ENCODE results near the gene HABP2.

The HABP2 gene

GRCh38 chr10:113630929-113631533 is 78.2 kb downstream of the HABP2 start:
- TF ChIP-seq MAX (IDR thresholded peaks at IDR 0.05; ENCODE audit: low read depth, low read length) (no peak), CTCF (IDR thresholded peaks at IDR 0.05; ENCODE audit: low read depth, low read length) (no peak), POLR2A (IDR thresholded peaks at IDR 0.05; ENCODE audit: extremely low read depth, insufficient read length) (no peak), MYC (IDR thresholded peaks at IDR 0.05; ENCODE audit: low read depth, low read length) (no peak)
- H3K4me3 ChIP-seq (ENCODE audit: low read depth, low read length), result no peak overlapping the region
- no peak for DNase-seq (ENCODE audit: low read depth)

GRCh38 chr10:113631684-113632367 is 79.0 kb downstream of the HABP2 start:
- DNase-seq (ENCODE audit: low read depth), result no peak
- H3K4me3 ChIP-seq (ENCODE audit: low read depth, low read length), result no peak overlapping the region
- TF ChIP-seq CTCF (IDR thresholded peaks at IDR 0.05; ENCODE audit: low read depth, low read length) (no peak), POLR2A (IDR thresholded peaks at IDR 0.05; ENCODE audit: extremely low read depth, insufficient read length) (no peak), MYC (IDR thresholded peaks at IDR 0.05; ENCODE audit: low read depth, low read length) (no peak), MAX (IDR thresholded peaks at IDR 0.05; ENCODE audit: low read depth, low read length) (no peak)
